Esophagus squamous epithelium (tissue), 5 donors: ENCODE results near the gene RGR. TPM values are rescaled to one million over a fixed set of nuclear protein-coding genes. Genes with fewer than 3 reads are reported as not detected.

Source experiments
- DNase-seq: peaks from one replicate; lab custom pipeline; 2025; lab: John Stamatoyannopoulos, UW
- H3K27ac ChIP-seq, 4 donors: fragments of 200-600 bp; sonication (generic); one replicate each; pipeline ENCODE4 v1.5.1; 2016 to 2019; ENCODE audit warnings: mild to moderate bottlenecking in 1 of 4
- H3K27me3 ChIP-seq, 4 donors: fragments of 200-600 bp; sonication (generic); 1 replicate in 3 of 4; 2 replicates in 1 of 4; pipeline versions ENCODE4 v1.5.1 to v1.6.0; 2017 to 2021; ENCODE audit warnings: antibody characterized with exemption in 1 of 4
- H3K36me3 ChIP-seq, 3 donors: fragments of 200-600 bp; sonication (generic); one replicate each; pipeline ENCODE4 v1.5.1; 2016 to 2019
- H3K4me1 ChIP-seq, 3 donors: fragments of 200-600 bp; sonication (generic); one replicate each; pipeline ENCODE4 v1.5.1; 2017 to 2019
- H3K4me3 ChIP-seq, 4 donors: fragments of 200-600 bp; sonication (generic); 1 replicate in 3 of 4; 2 replicates in 1 of 4; pipeline ENCODE4 v1.5.1; 2016 to 2019; ENCODE audit warnings: mild to moderate bottlenecking in 2 of 4, moderate library complexity in 1 of 4
- H3K9me3 ChIP-seq, 3 donors: fragments of 200-600 bp; sonication (generic); one replicate each; pipeline ENCODE4 v1.5.1; 2016 to 2019
- CTCF ChIP-seq, 6 experiments: fragments of 450-650 bp in 4 of 6; fragments of 200-600 bp in 2 of 6; sonication (generic) in 2 of 6; IDR thresholded peaks; one replicate each; pipeline ENCODE4 v1.5.1; 2016 to 2019; ENCODE audit warnings: antibody characterized with exemption in 6 of 6, mild to moderate bottlenecking in 4 of 6, moderate library complexity in 4 of 6
- POLR2A ChIP-seq, 4 donors: fragments of 450-650 bp; IDR thresholded peaks; one replicate each; pipeline ENCODE4 v1.6.1; 2017; ENCODE audit warnings: antibody characterized with exemption in 4 of 4, mild to moderate bottlenecking in 4 of 4, moderate library complexity in 3 of 4
- WGBS, 2 donors: methylation state at CpG; one replicate each; pipeline ENCODE4 v1.1.5; 2018; 5-methylcytosine and 5-hydroxymethylcytosine counted together
- intact Hi-C: fragments of 100-400 bp; cut with DNase I; formaldehyde crosslinking; loops from one replicate; pipeline ENCODE4 v1.15.0; 2022
- total RNA-seq, 4 donors: library from RNA; depleted of rRNA; stranded (reverse); fragments of >200 nt; gene quantifications; one replicate each; pipeline ENCODE4 v1.1.0, GENCODE V29; 2016
- donor health status: DM: yes; HTN: yes; CAD: no.

RGR gene
- total RNA-seq, result under 1 TPM in 2 of 4 donors, not detected in 2; 0.09 to 0.57 TPM

- Histone ChIP-seq H3K4me3 (no peak within 1 kb of the TSS), H3K4me1 (no peaks in the 10 kb centered on the region), H3K27me3 (peaks cover 0 to 7% (median 0%) of the 10 kb centered on the region in 4 donors), H3K27ac (peak within 1 kb of the TSS in 2 of 4 donors; percentile 20 to 25), H3K9me3 (no peaks in the 10 kb centered on the region), H3K36me3 (no peaks in the 10 kb centered on the region)
- intact Hi-C loops, result no loop called here
- TF ChIP-seq CTCF (IDR thresholded peaks at IDR 0.05), result no peak
- no peak for TF ChIP-seq POLR2A (IDR thresholded peaks at IDR 0.05)
- DNase-seq, result no peak
- 34 to 37% methylated on average over 6 to 7 of the region's 9 CpGs for WGBS, 2 donors
Observed at GRCh38 chr10:84244651-84245270, at the start of gene RGR. TSS of gene RGR (plus strand) at chr10:84245053. CDS start at chr10:84245091, 38 bp downstream.

GRCh38 chr10:84196083-84196482 lies 48.8 kb upstream of the RGR start:
- Histone ChIP-seq H3K4me3 (no peak overlapping the region), H3K36me3 (peaks cover 0 to 15% (median 0%) of the 10 kb centered on the region in 3 donors), H3K27me3 (peaks cover 0 to 35% (median 6%) of the 10 kb centered on the region in 4 donors), H3K27ac (no peak overlapping the region), H3K4me1 (peaks cover 0 to 51% (median 12%) of the 10 kb centered on the region in 3 donors), H3K9me3 (no peaks in the 10 kb centered on the region)
- intact Hi-C loops, result no loop called here
- DNase-seq, result no peak
- WGBS, 2 donors, result 21 to 27% methylated on average over 4 of the region's 4 CpGs
- TF ChIP-seq CTCF (IDR thresholded peaks at IDR 0.05), result no peak
- TF ChIP-seq POLR2A (IDR thresholded peaks at IDR 0.05), result no peak

- intact Hi-C loops, result no loop called here
Observed at GRCh38 chr10:84196941-84197340, 47.9 kb upstream of the RGR start.

GRCh38 chr10:84197643-84198042 lies 47.2 kb upstream of the RGR start:
- H3K4me3 ChIP-seq, result no peak overlapping the region
- WGBS, 2 donors, result 49 to 100% methylated on average over 1 to 3 of the region's 5 CpGs
- intact Hi-C loops, result no loop called here
- DNase-seq, result no peak
- no peak overlapping the region for H3K27ac ChIP-seq
- H3K36me3 ChIP-seq, result peaks cover 0 to 16% (median 0%) of the 10 kb centered on the region in 3 donors
- H3K27me3 ChIP-seq, result peaks cover 0 to 35% (median 6%) of the 10 kb centered on the region in 4 donors
- TF ChIP-seq POLR2A (IDR thresholded peaks at IDR 0.05), result no peak
- no peak for TF ChIP-seq CTCF (IDR thresholded peaks at IDR 0.05)
- no peaks in the 10 kb centered on the region for H3K9me3 ChIP-seq
- peaks cover 0 to 41% (median 10%) of the 10 kb centered on the region in 3 donors for H3K4me1 ChIP-seq

More at GRCh38 chr10:84196941-84197340, 47.9 kb upstream of the RGR start:
- no peak for DNase-seq
- H3K4me3 ChIP-seq, result no peak overlapping the region
- no peaks in the 10 kb centered on the region for H3K9me3 ChIP-seq
- peaks cover 0 to 35% (median 6%) of the 10 kb centered on the region in 4 donors for H3K27me3 ChIP-seq
- H3K4me1 ChIP-seq, result peaks cover 0 to 42% (median 10%) of the 10 kb centered on the region in 3 donors
- 31 to 45% methylated on average over 5 of the region's 5 CpGs for WGBS, 2 donors
- H3K36me3 ChIP-seq, result peaks cover 0 to 16% (median 0%) of the 10 kb centered on the region in 3 donors
- TF ChIP-seq CTCF (IDR thresholded peaks at IDR 0.05) (no peak), POLR2A (IDR thresholded peaks at IDR 0.05) (no peak)
- H3K27ac ChIP-seq, result no peak overlapping the region

- Histone ChIP-seq H3K4me3 (no peak overlapping the region), H3K27me3 (peaks cover 0 to 28% (median 6%) of the 10 kb centered on the region in 4 donors), H3K9me3 (no peaks in the 10 kb centered on the region), H3K4me1 (peaks cover 0 to 41% (median 10%) of the 10 kb centered on the region in 3 donors), H3K27ac (no peak overlapping the region), H3K36me3 (peaks cover 0 to 16% (median 0%) of the 10 kb centered on the region in 3 donors)
- no peak for DNase-seq
- intact Hi-C loops, result no loop called here
- WGBS, 2 donors, result 82 to 90% methylated on average over 6 to 7 of the region's 7 CpGs
- TF ChIP-seq CTCF (IDR thresholded peaks at IDR 0.05), result no peak
- TF ChIP-seq POLR2A (IDR thresholded peaks at IDR 0.05), result no peak
Observed at GRCh38 chr10:84198206-84198915, 46.5 kb upstream of the RGR start.
